Kidney (tissue), 14 donors: ENCODE results near the gene RXRG. TPM values are rescaled to one million over a fixed set of nuclear protein-coding genes. Genes with fewer than 3 reads are reported as not detected.

ENCODE experiments used
- DNase-seq, 5 donors: peaks; one replicate each; pipeline ENCODE4 v3.0.0-alpha.2; 2013 to 2020
- FAIRE-seq: peaks from 2 replicates; lab custom pipeline; 2012; peaks lifted over from hg19 to GRCh38; lab: Jason Lieb, UNC
- H3K27ac ChIP-seq, 2 donors: one replicate each; pipeline ENCODE4 v1.7.0; 2013; ENCODE audit warnings: low read depth in 2 of 2, low read length in 2 of 2, inconsistent platforms in 1 of 2
- H3K27me3 ChIP-seq: one replicate; pipeline ENCODE4 v1.7.1; 2013; ENCODE audit warnings: low read length, inconsistent platforms; ENCODE audit not compliant: control insufficient read depth, insufficient read depth
- H3K36me3 ChIP-seq, 3 donors: one replicate each; pipeline versions ENCODE4 v1.7.0 to v1.7.1; 2013; ENCODE audit warnings: low read length in 3 of 3, control low read depth in 1 of 3, inconsistent platforms in 1 of 3; ENCODE audit not compliant: insufficient read depth in 3 of 3, control insufficient read depth in 2 of 3
- H3K4me1 ChIP-seq, 3 donors: one replicate each; pipeline versions ENCODE4 v1.7.0 to v1.7.1; 2013; ENCODE audit warnings: low read length in 3 of 3, inconsistent platforms in 1 of 3, low read depth in 1 of 3; ENCODE audit not compliant: control insufficient read depth in 2 of 3, insufficient read depth in 2 of 3
- H3K4me3 ChIP-seq, 3 donors: one replicate each; pipeline versions ENCODE4 v1.7.0 to v1.8.1; 2013; ENCODE audit warnings: low read length in 3 of 3, control low read depth in 1 of 3, inconsistent platforms in 1 of 3
- H3K9ac ChIP-seq, 3 donors: one replicate each; pipeline versions ENCODE4 v1.7.0 to v1.7.1; 2013; ENCODE audit warnings: low read length in 3 of 3, control low read depth in 1 of 3, inconsistent platforms in 1 of 3
- H3K9me3 ChIP-seq, 3 donors: one replicate each; pipeline versions ENCODE4 v1.7.0 to v1.7.1; 2013; ENCODE audit warnings: low read length in 3 of 3, control low read depth in 1 of 3, inconsistent platforms in 1 of 3; ENCODE audit not compliant: control insufficient read depth in 2 of 3, insufficient read depth in 1 of 3
- intact Hi-C: fragments of 100-400 bp; cut with DNase I; formaldehyde crosslinking; loops from one replicate; pipeline ENCODE4 v1.11.1; 2022
- polyA plus RNA-seq: library from polyadenylated mRNA; stranded (reverse); fragments of 350-450 nt; fragmentation: Illumina TruSeq; extraction: RNeasy Lipid Tissue Mini Kit (QIAGEN cat#74804); gene quantifications from one replicate; pipeline ENCODE4 v1.2.3, GENCODE V29; 2014; ENCODE audit warnings: low read depth, low replicate concordance; ENCODE audit not compliant: insufficient read depth
- total RNA-seq: library from RNA; stranded (reverse); fragmentation: NEBNext Ultra II Directional; extraction: Animal tissue kit (Norgen Biotek cat#: 25700); gene quantifications from one replicate; pipeline ENCODE4 v1.2.1, GENCODE V29; 2021
- TF ChIP-seq, protein P1 (sequence below): IDR thresholded peaks from 3 replicates; pipeline ENCODE4 v1.5.1; 2012; ENCODE audit warnings: mild to moderate bottlenecking, moderate library complexity, borderline replicate concordance; ENCODE audit not compliant: insufficient read depth; ENCODE audit errors: extremely low read depth
- donor health status: control.
- donor health status: control.
- donor health status: control.
- donor health status: control.
- donor health status: control.
- donor health status: DM: yes; HTN: yes; CAD: no.
- donor health status: Normal renal cell carcinoma (clear cell type).

Gene RXRG
- total and polyA plus RNA-seq, 2 donors from 2014 or later = 0.39 to 0.44 TPM

DNA sequence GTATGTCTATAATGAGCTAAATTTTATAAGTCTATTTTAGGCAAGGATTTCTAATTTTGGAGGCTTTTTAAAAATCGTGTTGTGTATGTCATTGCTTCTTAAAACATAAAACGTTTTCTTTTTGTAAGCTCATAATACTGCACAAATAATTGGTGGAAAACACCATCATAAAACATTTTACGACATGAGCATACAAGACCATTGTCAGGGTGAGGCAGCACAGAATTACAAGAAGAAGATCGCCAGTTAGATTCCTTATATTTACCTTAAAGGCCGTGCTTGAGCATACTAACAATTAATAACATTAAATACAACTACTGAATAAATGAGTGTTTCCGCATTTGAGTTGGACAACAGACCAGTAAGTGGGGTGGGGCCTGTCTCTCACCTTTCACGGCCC lies 69.3 kb downstream of the RXRG start:
- H3K9ac ChIP-seq = peak overlapping the region in 1 of 3 donors; percentile 23

DNA sequence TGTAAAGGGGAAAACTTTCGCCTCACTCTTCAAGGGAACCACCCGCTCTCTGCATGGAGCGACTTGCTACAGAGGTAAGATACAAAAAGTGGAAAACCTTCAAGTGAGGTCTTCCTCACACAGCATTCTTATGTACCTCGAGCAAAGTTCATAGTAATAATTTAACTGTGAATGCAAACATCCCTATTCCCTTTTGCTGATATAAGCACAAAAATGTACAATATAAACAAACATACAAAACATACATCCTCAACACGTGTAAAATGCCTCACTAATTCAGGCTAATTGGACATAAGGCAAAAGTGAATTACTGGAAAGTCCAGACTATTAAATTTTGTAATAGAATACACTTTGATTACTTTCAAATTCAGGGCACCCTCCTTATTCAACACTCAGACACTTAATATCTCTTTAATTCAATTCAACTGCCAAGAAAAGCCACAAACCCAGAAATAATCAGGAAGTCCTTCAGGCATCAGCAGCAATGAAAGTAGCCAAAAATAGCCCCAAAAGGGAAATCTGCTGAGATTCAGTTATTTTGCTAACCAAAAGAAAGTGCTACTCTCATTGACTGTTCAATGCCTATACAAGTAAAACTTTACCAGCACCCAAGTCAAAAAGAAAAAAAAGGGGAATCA lies 73.2 kb downstream of the RXRG start:
- FAIRE-seq = no peak
- H3K4me3 ChIP-seq = no peak overlapping the region
- no peaks in the 10 kb centered on the region for H3K4me1 ChIP-seq
- no peaks in the 10 kb centered on the region for H3K36me3 ChIP-seq
- no peak overlapping the region for H3K27ac ChIP-seq
- H3K9ac ChIP-seq = no peak overlapping the region
- DNase-seq = peak in 1 of 5 donors; percentile 8
- intact Hi-C loops = no loop called here
- H3K27me3 ChIP-seq = no peaks in the 10 kb centered on the region
- no peaks in the 10 kb centered on the region for H3K9me3 ChIP-seq
- TF ChIP-seq, protein P1, sequence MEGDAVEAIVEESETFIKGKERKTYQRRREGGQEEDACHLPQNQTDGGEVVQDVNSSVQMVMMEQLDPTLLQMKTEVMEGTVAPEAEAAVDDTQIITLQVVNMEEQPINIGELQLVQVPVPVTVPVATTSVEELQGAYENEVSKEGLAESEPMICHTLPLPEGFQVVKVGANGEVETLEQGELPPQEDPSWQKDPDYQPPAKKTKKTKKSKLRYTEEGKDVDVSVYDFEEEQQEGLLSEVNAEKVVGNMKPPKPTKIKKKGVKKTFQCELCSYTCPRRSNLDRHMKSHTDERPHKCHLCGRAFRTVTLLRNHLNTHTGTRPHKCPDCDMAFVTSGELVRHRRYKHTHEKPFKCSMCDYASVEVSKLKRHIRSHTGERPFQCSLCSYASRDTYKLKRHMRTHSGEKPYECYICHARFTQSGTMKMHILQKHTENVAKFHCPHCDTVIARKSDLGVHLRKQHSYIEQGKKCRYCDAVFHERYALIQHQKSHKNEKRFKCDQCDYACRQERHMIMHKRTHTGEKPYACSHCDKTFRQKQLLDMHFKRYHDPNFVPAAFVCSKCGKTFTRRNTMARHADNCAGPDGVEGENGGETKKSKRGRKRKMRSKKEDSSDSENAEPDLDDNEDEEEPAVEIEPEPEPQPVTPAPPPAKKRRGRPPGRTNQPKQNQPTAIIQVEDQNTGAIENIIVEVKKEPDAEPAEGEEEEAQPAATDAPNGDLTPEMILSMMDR = no peak

More for the DNA sequence above, 69.3 kb downstream of the RXRG start:
- Histone ChIP-seq H3K4me1 (no peaks in the 10 kb centered on the region), H3K4me3 (peak overlapping the region in 2 of 3 donors; percentile 50), H3K9me3 (no peaks in the 10 kb centered on the region), H3K27me3 (no peaks in the 10 kb centered on the region), H3K36me3 (no peaks in the 10 kb centered on the region), H3K27ac (peak overlapping the region; percentile 43 to 59)
- DNase-seq = peak in 1 of 5 donors; percentile 22
- no peak for FAIRE-seq
- TF ChIP-seq, protein P1 = no peak
- intact Hi-C loops = no loop called here

DNA sequence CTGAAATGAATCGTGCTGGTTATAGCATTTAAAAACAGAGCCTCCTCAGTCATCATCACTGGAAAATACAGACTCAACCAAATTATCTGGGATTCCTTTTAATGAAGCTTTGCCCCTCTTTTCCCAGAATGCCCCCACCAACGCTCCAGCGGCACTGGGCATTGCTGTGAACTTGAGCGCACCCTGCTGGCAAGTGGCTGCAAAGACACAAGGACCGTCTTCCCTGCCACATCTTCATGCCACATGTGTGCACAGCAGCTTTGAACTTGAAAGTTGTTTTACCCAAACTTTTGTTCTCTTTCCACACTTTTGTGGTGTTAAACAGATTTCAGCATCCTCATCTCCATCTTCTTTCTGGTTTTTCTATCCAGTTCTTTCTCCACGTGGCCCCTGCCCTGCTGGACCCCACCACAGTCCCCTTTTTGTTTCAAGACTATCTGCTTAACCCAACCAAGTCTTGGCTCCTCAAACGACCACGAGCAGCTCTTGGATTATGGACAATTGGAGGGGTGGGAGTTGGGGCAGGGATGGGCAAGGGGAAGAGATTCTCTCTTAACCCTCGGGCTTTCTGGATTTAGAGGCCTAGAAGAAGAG lies 75.6 kb downstream of the RXRG start:
- H3K9ac ChIP-seq = no peak overlapping the region
- TF ChIP-seq, protein P1 = peak; percentile 86
- peak; percentile 61 to 81 (median 63) for DNase-seq
- H3K27me3 ChIP-seq = no peaks in the 10 kb centered on the region
- no peaks in the 10 kb centered on the region for H3K36me3 ChIP-seq
- H3K4me3 ChIP-seq = no peak overlapping the region
- no peaks in the 10 kb centered on the region for H3K9me3 ChIP-seq
- no peak overlapping the region for H3K27ac ChIP-seq
- FAIRE-seq = no peak
- H3K4me1 ChIP-seq = no peaks in the 10 kb centered on the region
- intact Hi-C loops = no loop called here
